Activated naive CD4-positive, alpha-beta T cell treated with anti-CD3 and anti-CD28 coated beads for 36 hours (primary cell): ENCODE results near the gene OR2T33. TPM values are rescaled to one million over a fixed set of nuclear protein-coding genes. Genes with fewer than 3 reads are reported as not detected.
"Not testable (repeated sequence)": the region's sequence is repeated elsewhere in the genome, so short reads cannot be mapped to it uniquely, and the experiment has no call there.

ENCODE experiments used
- CTCF ChIA-PET: fragments of 350-600 bp; sonication (Branson Sonifier 250); formaldehyde crosslinking; loops from one replicate; lab custom pipeline; 2021; ENCODE audit warnings: antibody characterized with exemption; lab: Charles Lee
- DNase-seq: peaks from one replicate; pipeline ENCODE4 v3.0.0-alpha.2; 2020
- H3K27ac Mint-ChIP-seq: one replicate; pipeline ENCODE4 v1.8.0; 2021; ENCODE audit warnings: mild to moderate bottlenecking, mixed read lengths
- H3K27me3 Mint-ChIP-seq: one replicate; pipeline ENCODE4 v1.8.0; 2021; ENCODE audit warnings: low read depth, mixed read lengths
- H3K36me3 Mint-ChIP-seq: one replicate; pipeline ENCODE4 v1.8.0; 2021; ENCODE audit warnings: low read depth, mixed read lengths
- H3K4me1 Mint-ChIP-seq: one replicate; pipeline ENCODE4 v1.8.0; 2021; ENCODE audit warnings: low read depth, mixed read lengths
- H3K4me3 Mint-ChIP-seq: one replicate; pipeline ENCODE4 v1.8.0; 2021; ENCODE audit warnings: mild to moderate bottlenecking, moderate library complexity, mixed read lengths
- H3K9me3 Mint-ChIP-seq: one replicate; pipeline ENCODE4 v1.8.0; 2021; ENCODE audit warnings: mixed read lengths
- intact Hi-C: fragments of 100-400 bp; cut with micrococcal nuclease; formaldehyde crosslinking; loops from one replicate; pipeline ENCODE4 v1.15.1; 2023
- total RNA-seq, 2 experiments: library from RNA; stranded (reverse); gene quantifications; one replicate each; pipeline ENCODE4 v1.2.3, GENCODE V29; 2021

OR2T33 gene
- not detected for total RNA-seq

GRCh38 chr1:248277876-248278275, at the start of gene OR2T33:
Gene OR2T33 (minus strand): TSS chr1:248277976. CDS start chr1:248273814, 4,162 bp downstream.
- no peak for DNase-seq
- H3K4me1 Mint-ChIP-seq = no peaks in the 10 kb centered on the region
- no peaks in the 10 kb centered on the region for H3K9me3 Mint-ChIP-seq
- CTCF ChIA-PET = no interaction called here
- H3K27me3 Mint-ChIP-seq = no peaks in the 10 kb centered on the region
- H3K36me3 Mint-ChIP-seq = no peaks in the 10 kb centered on the region
- no peak within 1 kb of the TSS for H3K27ac Mint-ChIP-seq
- no peak within 1 kb of the TSS for H3K4me3 Mint-ChIP-seq
- intact Hi-C loops = no loop called here

- H3K27me3 Mint-ChIP-seq = peaks cover 10% of the 10 kb centered on the region
- no peaks in the 10 kb centered on the region for H3K9me3 Mint-ChIP-seq
- H3K4me3 Mint-ChIP-seq = no peak within 1 kb of the TSS
- H3K4me1 Mint-ChIP-seq = no peaks in the 10 kb centered on the region
- CTCF ChIA-PET = no interaction called here
- intact Hi-C loops = no loop called here
- H3K27ac Mint-ChIP-seq = no peak within 1 kb of the TSS
- DNase-seq = no peak
- H3K36me3 Mint-ChIP-seq = no peaks in the 10 kb centered on the region
Measured at GRCh38 chr1:248324468-248324867, 46.7 kb upstream of the OR2T33 start, which contains the start of gene OR2M7. Gene OR2M7 (minus strand): TSS chr1:248324568. CDS start chr1:248324568, 0 bp downstream.

- intact Hi-C loops = no loop called here
- Mint-ChIP-seq H3K4me3 (no peak overlapping the region), H3K36me3 (peaks cover 6% of the 10 kb centered on the region), H3K4me1 (no peaks in the 10 kb centered on the region), H3K27ac (no peak overlapping the region), H3K27me3 (peaks cover 24% of the 10 kb centered on the region), H3K9me3 (peaks cover 14% of the 10 kb centered on the region)
- no peak for DNase-seq
- CTCF ChIA-PET = no interaction called here
Measured at GRCh38 chr1:248316796-248317195, 39.0 kb upstream of the OR2T33 start.

- H3K27ac Mint-ChIP-seq, CTCF ChIA-PET, intact Hi-C loops, H3K9me3 Mint-ChIP-seq, H3K36me3 Mint-ChIP-seq, H3K27me3 Mint-ChIP-seq, H3K4me3 Mint-ChIP-seq, H3K4me1 Mint-ChIP-seq, DNase-seq: not testable (repeated sequence)
Measured at GRCh38 chr1:248306740-248307139, 29.0 kb upstream of the OR2T33 start.

- H3K4me1 Mint-ChIP-seq = no peaks in the 10 kb centered on the region
- intact Hi-C loops = no loop called here
- H3K9me3 Mint-ChIP-seq = no peaks in the 10 kb centered on the region
- H3K36me3 Mint-ChIP-seq = no peaks in the 10 kb centered on the region
- no peak overlapping the region for H3K4me3 Mint-ChIP-seq
- DNase-seq = no peak
- no peak overlapping the region for H3K27ac Mint-ChIP-seq
- peaks cover 2% of the 10 kb centered on the region for H3K27me3 Mint-ChIP-seq
- CTCF ChIA-PET = no interaction called here
Measured at GRCh38 chr1:248306103-248306502, 28.3 kb upstream of the OR2T33 start.

GRCh38 chr1:248305672-248306071, 27.9 kb upstream of the OR2T33 start:
- CTCF ChIA-PET, DNase-seq, H3K27me3 Mint-ChIP-seq, H3K4me3 Mint-ChIP-seq, H3K9me3 Mint-ChIP-seq, intact Hi-C loops, H3K27ac Mint-ChIP-seq, H3K36me3 Mint-ChIP-seq, H3K4me1 Mint-ChIP-seq: not testable (repeated sequence)

- CTCF ChIA-PET = no interaction called here
- no peak for DNase-seq
- no peaks in the 10 kb centered on the region for H3K4me1 Mint-ChIP-seq
- H3K9me3 Mint-ChIP-seq = peaks cover 3% of the 10 kb centered on the region
- H3K27ac Mint-ChIP-seq = no peak within 1 kb of the TSS
- H3K27me3 Mint-ChIP-seq = peaks cover 2% of the 10 kb centered on the region
- intact Hi-C loops = no loop called here
- H3K36me3 Mint-ChIP-seq = no peaks in the 10 kb centered on the region
- H3K4me3 Mint-ChIP-seq = no peak within 1 kb of the TSS
Measured at GRCh38 chr1:248303324-248303723, 25.5 kb upstream of the OR2T33 start, which contains the start of gene OR2T12. Gene OR2T12 (minus strand): TSS chr1:248303424. CDS start chr1:248295578, 7,846 bp downstream.

- DNase-seq = no peak
- no peak overlapping the region for H3K4me3 Mint-ChIP-seq
- H3K27me3 Mint-ChIP-seq = peaks cover 9% of the 10 kb centered on the region
- intact Hi-C loops = no loop called here
- no peak overlapping the region for H3K27ac Mint-ChIP-seq
- no peaks in the 10 kb centered on the region for H3K9me3 Mint-ChIP-seq
- H3K36me3 Mint-ChIP-seq = no peaks in the 10 kb centered on the region
- CTCF ChIA-PET = no interaction called here
- no peaks in the 10 kb centered on the region for H3K4me1 Mint-ChIP-seq
Measured at GRCh38 chr1:248288391-248288790, 10.6 kb upstream of the OR2T33 start.

GRCh38 chr1:248273225-248273624, 4.6 kb downstream of the OR2T33 start:
- intact Hi-C loops, H3K36me3 Mint-ChIP-seq, H3K9me3 Mint-ChIP-seq, CTCF ChIA-PET, H3K27me3 Mint-ChIP-seq, H3K27ac Mint-ChIP-seq, DNase-seq, H3K4me1 Mint-ChIP-seq, H3K4me3 Mint-ChIP-seq: not testable (repeated sequence)

- Mint-ChIP-seq H3K4me3 (no peak overlapping the region), H3K9me3 (peaks cover 2% of the 10 kb centered on the region), H3K4me1 (no peaks in the 10 kb centered on the region), H3K36me3 (no peaks in the 10 kb centered on the region), H3K27me3 (peaks cover 4% of the 10 kb centered on the region), H3K27ac (no peak overlapping the region)
- CTCF ChIA-PET = no interaction called here
- intact Hi-C loops = no loop called here
- DNase-seq = no peak
Measured at GRCh38 chr1:248268178-248268577, 9.6 kb downstream of the OR2T33 start.

GRCh38 chr1:248259309-248259708, 18.5 kb downstream of the OR2T33 start:
- CTCF ChIA-PET, H3K4me3 Mint-ChIP-seq, DNase-seq, H3K36me3 Mint-ChIP-seq, H3K27ac Mint-ChIP-seq, intact Hi-C loops, H3K27me3 Mint-ChIP-seq, H3K4me1 Mint-ChIP-seq: not testable (repeated sequence)
- H3K9me3 Mint-ChIP-seq = peaks cover 12% of the 10 kb centered on the region

GRCh38 chr1:248243204-248243603, 34.6 kb downstream of the OR2T33 start:
- no peaks in the 10 kb centered on the region for H3K36me3 Mint-ChIP-seq
- intact Hi-C loops = loop anchor here (1.0 to 10.0 kb wide), 5 partner anchors 159 to 554 kb away; partner anchors contain the start of gene OR2T1
- no peak overlapping the region for H3K27ac Mint-ChIP-seq
- CTCF ChIA-PET = interaction anchor here (0.6 to 1.7 kb wide), 8 partner anchors 8 to 565 kb away, joined by 3 to 4 read pairs (median 3); no protein-coding TSS in a partner anchor
- DNase-seq = peak; percentile 35
- H3K9me3 Mint-ChIP-seq = no peaks in the 10 kb centered on the region
- H3K4me1 Mint-ChIP-seq = peaks cover 2% of the 10 kb centered on the region
- no peak overlapping the region for H3K4me3 Mint-ChIP-seq
- H3K27me3 Mint-ChIP-seq = peaks cover 12% of the 10 kb centered on the region

- CTCF ChIA-PET = no interaction called here
- H3K4me3 Mint-ChIP-seq = no peak overlapping the region
- peaks cover 2% of the 10 kb centered on the region for H3K4me1 Mint-ChIP-seq
- no peak for DNase-seq
- peaks cover 13% of the 10 kb centered on the region for H3K27me3 Mint-ChIP-seq
- no peak overlapping the region for H3K27ac Mint-ChIP-seq
- no peaks in the 10 kb centered on the region for H3K36me3 Mint-ChIP-seq
- H3K9me3 Mint-ChIP-seq = no peaks in the 10 kb centered on the region
- intact Hi-C loops = no loop called here
Measured at GRCh38 chr1:248239478-248239877, 38.3 kb downstream of the OR2T33 start.
